Neural cell (in vitro differentiated cells): ENCODE measurements around the gene MRPL10. TPM values are rescaled to one million over a fixed set of nuclear protein-coding genes. Genes with fewer than 3 reads are reported as not detected.

Experiments
- H2AFZ ChIP-seq: fragments of 200-600, 300-800 bp; sonication (generic), shearing (Covaris generic); 2 replicates; pipeline ENCODE4 v1.6.0; 2014; ENCODE audit warnings: low read depth, mild to moderate bottlenecking, antibody characterized with exemption, low read length, moderate library complexity
- H3F3A ChIP-seq: fragments of 200-600 bp; shearing (Covaris generic); 2 replicates; pipeline ENCODE4 v1.6.1; 2016; ENCODE audit warnings: mild to moderate bottlenecking, moderate library complexity, mixed read lengths, antibody characterized with exemption, low read length; ENCODE audit not compliant: insufficient read depth, poor library complexity, severe bottlenecking
- H3K27ac ChIP-seq: fragments of 200-600, 300-800 bp; sonication (generic), shearing (Covaris generic); 2 replicates; pipeline ENCODE4 v1.5.1; 2014; ENCODE audit warnings: mild to moderate bottlenecking, low read length, moderate library complexity
- H3K27me3 ChIP-seq: fragments of 300-800, 200-600 bp; sonication (generic), shearing (Covaris generic); 2 replicates; pipeline ENCODE4 v1.6.0; 2014; ENCODE audit warnings: mild to moderate bottlenecking, low read depth, low read length, moderate library complexity; ENCODE audit not compliant: insufficient read depth
- H3K36me3 ChIP-seq: fragments of 300-800, 200-600 bp; sonication (generic), shearing (Covaris generic); 2 replicates; pipeline ENCODE4 v1.5.1; 2014; ENCODE audit warnings: mild to moderate bottlenecking, antibody characterized with exemption, low read length, moderate library complexity; ENCODE audit not compliant: insufficient read depth
- H3K4me2 ChIP-seq: fragments of 300-800, 200-600 bp; sonication (generic), shearing (Covaris generic); 2 replicates; pipeline ENCODE4 v1.6.0; 2014; ENCODE audit warnings: mild to moderate bottlenecking, low read length
- H3K4me3 ChIP-seq: fragments of 300-800, 200-600 bp; sonication (generic), shearing (Covaris generic); 2 replicates; pipeline ENCODE4 v1.5.1; 2014; ENCODE audit warnings: mild to moderate bottlenecking, low read length, moderate library complexity
- H3K79me2 ChIP-seq: fragments of 200-600 bp; shearing (Covaris generic); replicated peaks from 2 replicates; pipeline ENCODE4 v1.6.0; 2014; ENCODE audit warnings: mild to moderate bottlenecking, low read length, moderate library complexity; ENCODE audit not compliant: insufficient read depth
- H3K9ac ChIP-seq: fragments of 300-800, 200-600 bp; sonication (generic), shearing (Covaris generic); 2 replicates; pipeline ENCODE4 v1.6.1; 2016; ENCODE audit warnings: mild to moderate bottlenecking, low read length, mixed read lengths
- H3K9me2 ChIP-seq: fragments of 200-600 bp; shearing (Covaris generic); 2 replicates; pipeline ENCODE4 v1.6.1; 2016; ENCODE audit warnings: mild to moderate bottlenecking, low read length, mixed read lengths; ENCODE audit not compliant: insufficient read depth
- H3K9me3 ChIP-seq: fragments of 200-600, 300-800 bp; sonication (generic), shearing (Covaris generic); 2 replicates; pipeline ENCODE4 v1.6.1; 2016; ENCODE audit warnings: mild to moderate bottlenecking, mixed run types, low read length, moderate library complexity, mixed read lengths
- H4K20me1 ChIP-seq: fragments of 200-600 bp; shearing (Covaris generic); 2 replicates; pipeline ENCODE4 v1.6.1; 2016; ENCODE audit warnings: mild to moderate bottlenecking, mixed run types; ENCODE audit not compliant: insufficient read depth
- EP300 ChIP-seq: fragments of 450-650 bp; conservative IDR thresholded peaks from 2 replicates; pipeline ENCODE4 v1.6.1; 2014; ENCODE audit warnings: antibody characterized with exemption, mild to moderate bottlenecking, moderate library complexity; ENCODE audit not compliant: poor library complexity, severe bottlenecking
- EZH2 ChIP-seq: fragments of 200-600, 300-800 bp; shearing (Covaris generic), sonication (generic); IDR thresholded peaks from 2 replicates; pipeline ENCODE4 v1.6.1; 2014; ENCODE audit warnings: antibody characterized with exemption, low read length, borderline replicate concordance, mild to moderate bottlenecking; ENCODE audit not compliant: insufficient read depth, poor library complexity, severe bottlenecking
- MXI1 ChIP-seq: fragments of 450-650 bp; conservative IDR thresholded peaks from 2 replicates; pipeline ENCODE4 v1.6.1; 2014; ENCODE audit warnings: antibody characterized with exemption, mild to moderate bottlenecking; ENCODE audit not compliant: poor library complexity, severe bottlenecking
- POLR2AphosphoS5 ChIP-seq: IDR thresholded peaks from 2 replicates; pipeline ENCODE4 v1.6.1; 2012
- RAD21 ChIP-seq: fragments of 450-650 bp; conservative IDR thresholded peaks from 2 replicates; pipeline ENCODE4 v1.6.1; 2014; ENCODE audit warnings: antibody characterized with exemption, mild to moderate bottlenecking, moderate library complexity
- SMC3 ChIP-seq: fragments of 450-650 bp; conservative IDR thresholded peaks from 2 replicates; pipeline ENCODE4 v1.6.1; 2014; ENCODE audit warnings: antibody characterized with exemption, mild to moderate bottlenecking, moderate library complexity; ENCODE audit not compliant: poor library complexity
- TAF1 ChIP-seq: IDR thresholded peaks from 2 replicates; pipeline ENCODE4 v1.6.1; 2012; ENCODE audit warnings: low read depth
- polyA plus RNA-seq: library from polyadenylated mRNA; depleted of rRNA; stranded (reverse); fragments of >200 nt; gene quantifications from 2 replicates; pipeline ENCODE4 v1.2.3, GENCODE V29; 2014
- TF ChIP-seq, protein P1 (sequence below): IDR thresholded peaks from 2 replicates; pipeline ENCODE4 v1.6.1; 2012; ENCODE audit warnings: borderline replicate concordance
- TF ChIP-seq, protein P2 (sequence below): fragments of 450-650 bp; IDR thresholded peaks from 2 replicates; pipeline ENCODE4 v1.5.1; 2014; ENCODE audit warnings: antibody characterized with exemption, mild to moderate bottlenecking, moderate library complexity; ENCODE audit not compliant: poor library complexity, severe bottlenecking

The MRPL10 gene
- polyA plus RNA-seq, 1 donor from 2014 or later, result 34.2 TPM

DNA sequence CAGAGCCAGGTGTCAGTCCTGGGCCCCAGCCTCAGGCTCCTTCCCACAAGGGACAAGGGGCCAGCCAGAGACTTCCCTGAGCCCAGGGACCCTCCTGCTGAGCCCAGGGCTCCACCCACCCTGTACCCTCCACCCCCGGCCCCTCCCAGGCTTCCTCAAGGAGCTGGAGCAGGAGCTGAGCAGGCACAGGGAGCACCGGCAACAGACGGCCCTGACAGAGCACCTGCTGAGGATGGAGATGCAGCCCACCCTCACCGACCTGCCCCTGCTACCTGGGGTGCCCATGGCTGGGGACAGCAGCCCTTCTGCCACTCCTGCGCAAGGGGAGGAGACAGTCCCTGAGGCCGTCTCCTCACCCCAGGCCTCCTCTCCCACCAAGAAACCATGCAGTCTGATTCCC, 5.3 kb upstream of the MRPL10 start:
- no peaks in the 10 kb centered on the region for H3F3A ChIP-seq
- no peak overlapping the region for H3K9ac ChIP-seq
- H4K20me1 ChIP-seq, result no peaks in the 10 kb centered on the region
- H3K36me3 ChIP-seq, result no peaks in the 10 kb centered on the region
- no peaks in the 10 kb centered on the region for H3K9me2 ChIP-seq
- no peak overlapping the region for H3K4me2 ChIP-seq
- no peak overlapping the region for H3K27ac ChIP-seq
- H2AFZ ChIP-seq, result no peak overlapping the region
- H3K9me3 ChIP-seq, result no peaks in the 10 kb centered on the region
- H3K27me3 ChIP-seq, result no peaks in the 10 kb centered on the region
- TF ChIP-seq EZH2 (no peak), SMC3 (no peak), RAD21 (no peak), MXI1 (no peak), TAF1 (no peak)
- TF ChIP-seq, protein P1, sequence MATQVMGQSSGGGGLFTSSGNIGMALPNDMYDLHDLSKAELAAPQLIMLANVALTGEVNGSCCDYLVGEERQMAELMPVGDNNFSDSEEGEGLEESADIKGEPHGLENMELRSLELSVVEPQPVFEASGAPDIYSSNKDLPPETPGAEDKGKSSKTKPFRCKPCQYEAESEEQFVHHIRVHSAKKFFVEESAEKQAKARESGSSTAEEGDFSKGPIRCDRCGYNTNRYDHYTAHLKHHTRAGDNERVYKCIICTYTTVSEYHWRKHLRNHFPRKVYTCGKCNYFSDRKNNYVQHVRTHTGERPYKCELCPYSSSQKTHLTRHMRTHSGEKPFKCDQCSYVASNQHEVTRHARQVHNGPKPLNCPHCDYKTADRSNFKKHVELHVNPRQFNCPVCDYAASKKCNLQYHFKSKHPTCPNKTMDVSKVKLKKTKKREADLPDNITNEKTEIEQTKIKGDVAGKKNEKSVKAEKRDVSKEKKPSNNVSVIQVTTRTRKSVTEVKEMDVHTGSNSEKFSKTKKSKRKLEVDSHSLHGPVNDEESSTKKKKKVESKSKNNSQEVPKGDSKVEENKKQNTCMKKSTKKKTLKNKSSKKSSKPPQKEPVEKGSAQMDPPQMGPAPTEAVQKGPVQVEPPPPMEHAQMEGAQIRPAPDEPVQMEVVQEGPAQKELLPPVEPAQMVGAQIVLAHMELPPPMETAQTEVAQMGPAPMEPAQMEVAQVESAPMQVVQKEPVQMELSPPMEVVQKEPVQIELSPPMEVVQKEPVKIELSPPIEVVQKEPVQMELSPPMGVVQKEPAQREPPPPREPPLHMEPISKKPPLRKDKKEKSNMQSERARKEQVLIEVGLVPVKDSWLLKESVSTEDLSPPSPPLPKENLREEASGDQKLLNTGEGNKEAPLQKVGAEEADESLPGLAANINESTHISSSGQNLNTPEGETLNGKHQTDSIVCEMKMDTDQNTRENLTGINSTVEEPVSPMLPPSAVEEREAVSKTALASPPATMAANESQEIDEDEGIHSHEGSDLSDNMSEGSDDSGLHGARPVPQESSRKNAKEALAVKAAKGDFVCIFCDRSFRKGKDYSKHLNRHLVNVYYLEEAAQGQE, result no peak
- TF ChIP-seq, protein P2, sequence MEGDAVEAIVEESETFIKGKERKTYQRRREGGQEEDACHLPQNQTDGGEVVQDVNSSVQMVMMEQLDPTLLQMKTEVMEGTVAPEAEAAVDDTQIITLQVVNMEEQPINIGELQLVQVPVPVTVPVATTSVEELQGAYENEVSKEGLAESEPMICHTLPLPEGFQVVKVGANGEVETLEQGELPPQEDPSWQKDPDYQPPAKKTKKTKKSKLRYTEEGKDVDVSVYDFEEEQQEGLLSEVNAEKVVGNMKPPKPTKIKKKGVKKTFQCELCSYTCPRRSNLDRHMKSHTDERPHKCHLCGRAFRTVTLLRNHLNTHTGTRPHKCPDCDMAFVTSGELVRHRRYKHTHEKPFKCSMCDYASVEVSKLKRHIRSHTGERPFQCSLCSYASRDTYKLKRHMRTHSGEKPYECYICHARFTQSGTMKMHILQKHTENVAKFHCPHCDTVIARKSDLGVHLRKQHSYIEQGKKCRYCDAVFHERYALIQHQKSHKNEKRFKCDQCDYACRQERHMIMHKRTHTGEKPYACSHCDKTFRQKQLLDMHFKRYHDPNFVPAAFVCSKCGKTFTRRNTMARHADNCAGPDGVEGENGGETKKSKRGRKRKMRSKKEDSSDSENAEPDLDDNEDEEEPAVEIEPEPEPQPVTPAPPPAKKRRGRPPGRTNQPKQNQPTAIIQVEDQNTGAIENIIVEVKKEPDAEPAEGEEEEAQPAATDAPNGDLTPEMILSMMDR, result no peak
- H3K79me2 ChIP-seq, result no peaks in the 10 kb centered on the region
- H3K4me3 ChIP-seq, result no peak overlapping the region

DNA sequence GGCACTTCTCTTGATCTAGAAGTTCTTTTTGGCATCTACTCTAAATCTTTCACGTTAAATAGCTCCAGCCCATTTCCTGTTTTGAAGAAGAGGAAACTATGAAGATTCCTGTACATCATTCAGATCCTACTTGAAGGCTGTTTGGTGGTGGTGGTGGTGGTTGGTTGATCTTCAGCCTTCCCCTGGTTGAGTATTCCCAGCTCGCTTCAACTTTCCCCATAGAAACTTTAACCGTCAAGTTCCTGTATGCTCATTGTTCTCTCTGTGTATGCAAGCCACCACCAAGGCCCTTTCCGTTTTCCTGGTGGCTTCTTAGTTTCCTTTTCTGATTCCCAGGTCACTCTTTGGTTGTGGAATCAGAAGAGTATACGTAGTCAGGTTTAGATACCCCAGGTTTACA, 3.4 kb upstream of the MRPL10 start:
- peaks cover 2% of the 10 kb centered on the region for H3F3A ChIP-seq
- H2AFZ ChIP-seq, result no peak overlapping the region
- no peak overlapping the region for H3K9ac ChIP-seq
- no peak overlapping the region for H3K27ac ChIP-seq
- no peaks in the 10 kb centered on the region for H3K9me3 ChIP-seq
- H4K20me1 ChIP-seq, result no peaks in the 10 kb centered on the region
- H3K79me2 ChIP-seq, result peaks cover 6% of the 10 kb centered on the region
- TF ChIP-seq POLR2AphosphoS5 (no peak), EP300 (no peak), SMC3 (no peak), TAF1 (no peak)
- TF ChIP-seq, protein P2, result no peak
- no peaks in the 10 kb centered on the region for H3K27me3 ChIP-seq
- no peak overlapping the region for H3K4me2 ChIP-seq
- no peaks in the 10 kb centered on the region for H3K9me2 ChIP-seq
- H3K4me3 ChIP-seq, result no peak overlapping the region
- H3K36me3 ChIP-seq, result no peaks in the 10 kb centered on the region
